Measurements from ENCODE around the gene ALDH1A3.

ALDH1A3 gene

DNA sequence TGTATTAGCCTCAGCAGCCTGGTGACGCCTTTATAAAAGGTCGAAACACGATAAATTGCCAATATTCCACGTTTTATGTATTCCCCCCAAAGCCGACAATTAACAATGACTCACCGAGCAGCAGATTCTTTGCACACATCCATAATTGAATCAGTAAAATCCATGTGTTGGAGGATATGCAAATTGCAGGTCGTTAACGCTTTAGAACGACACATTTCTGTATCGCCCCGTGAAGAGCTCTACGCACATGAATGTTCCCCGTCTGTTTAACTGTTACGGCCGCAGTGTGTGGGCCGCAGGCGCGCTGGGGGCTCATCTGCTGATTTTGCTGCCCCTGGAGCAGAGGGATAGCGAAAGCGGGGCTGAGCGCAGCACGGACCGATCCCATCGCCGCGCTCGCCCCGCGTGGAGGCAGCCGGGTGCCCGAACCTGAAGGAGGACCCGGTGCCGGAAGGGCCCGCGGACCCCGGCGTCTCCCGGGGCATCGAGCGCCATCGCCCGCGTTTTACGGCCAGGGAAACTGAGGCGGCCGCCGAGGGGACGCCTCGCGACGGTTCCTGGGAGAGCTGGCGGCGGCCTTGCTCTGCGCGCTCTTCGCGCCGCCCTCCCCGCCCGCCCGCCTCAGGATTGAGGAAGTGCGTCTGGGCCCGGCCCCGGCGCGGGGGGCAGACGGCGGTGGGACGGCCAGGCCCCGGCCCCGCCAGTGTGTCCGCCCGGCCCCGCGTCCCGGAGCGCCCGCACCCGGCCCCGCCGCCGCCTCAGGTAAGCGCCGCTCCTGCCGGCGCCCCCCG lies 39.3 kb downstream of the ALDH1A3 start, which contains the start of gene LRRK1:
Gene LRRK1 (plus strand): TSS at position 668 of the 791 bp plus-strand sequence. CDS start 5,276 bp downstream, outside the sequence.
- peaks cover 87% of the 10 kb centered on the region for H3K27me3 Mint-ChIP-seq

DNA sequence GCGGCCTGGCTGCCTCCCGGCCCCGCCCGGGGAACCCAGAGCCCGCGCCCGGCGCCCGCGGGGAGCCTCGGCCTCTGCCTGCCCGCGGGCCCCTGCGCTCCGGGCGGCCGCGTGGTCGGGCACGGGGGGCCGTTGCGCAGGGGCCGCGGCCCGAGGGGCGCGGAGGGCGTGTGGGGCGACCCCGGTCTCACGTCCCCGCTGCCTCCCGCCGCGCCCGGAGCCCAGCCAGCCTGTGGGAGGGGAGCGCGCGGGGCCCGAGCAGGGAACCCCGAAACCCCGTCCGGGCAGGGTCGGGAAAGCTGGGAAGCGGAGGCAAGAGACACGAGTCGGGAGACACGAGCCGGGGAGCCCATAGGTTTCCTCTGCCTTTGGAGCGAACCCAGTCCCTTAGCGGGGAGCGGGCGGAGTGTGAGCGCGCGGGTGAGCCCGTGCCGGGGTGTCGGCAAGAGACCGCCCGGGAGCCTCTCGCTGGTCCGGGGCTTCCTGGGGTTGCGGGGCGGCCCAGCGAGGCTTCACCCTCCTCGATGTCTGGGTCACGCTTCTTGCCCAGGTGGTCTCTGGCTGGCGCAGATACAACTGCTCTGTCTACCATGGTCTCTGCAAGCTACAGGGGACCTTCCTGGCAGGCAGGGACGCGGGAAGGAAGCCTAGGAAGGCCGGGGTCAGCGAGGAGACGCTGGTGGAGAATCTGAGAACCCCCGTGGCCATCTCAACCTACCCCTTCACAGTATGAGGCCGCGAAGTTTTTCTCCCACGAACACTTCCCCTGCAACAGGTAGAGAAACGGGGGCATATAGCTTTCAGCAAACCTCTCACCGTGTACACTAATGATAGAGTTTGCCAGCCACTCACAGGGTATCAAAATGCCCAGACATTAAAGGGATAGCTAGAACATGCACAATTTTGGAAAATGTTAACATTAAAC lies 40.1 kb downstream of the ALDH1A3 start:
- Mint-ChIP-seq H3K36me3 (ENCODE audit: low read depth) (no peaks in the 10 kb centered on the region), H3K27me3 (peaks cover 84% of the 10 kb centered on the region), H3K4me3 (peak overlapping the region; percentile 60), H3K9me3 (no peaks in the 10 kb centered on the region), H3K27ac (no peak overlapping the region), H3K4me1 (ENCODE audit: low read depth) (peaks cover 21% of the 10 kb centered on the region)
- DNase-seq: peak; percentile 51

More for the DNA sequence above, 39.3 kb downstream of the ALDH1A3 start, which contains the start of gene LRRK1:
- Mint-ChIP-seq H3K27ac (no peak within 1 kb of the TSS), H3K36me3 (ENCODE audit: low read depth) (no peaks in the 10 kb centered on the region), H3K9me3 (no peaks in the 10 kb centered on the region), H3K4me1 (ENCODE audit: low read depth) (peaks cover 21% of the 10 kb centered on the region), H3K4me3 (peak within 1 kb of the TSS; percentile 70)
- peak; percentile 59 for DNase-seq

DNA sequence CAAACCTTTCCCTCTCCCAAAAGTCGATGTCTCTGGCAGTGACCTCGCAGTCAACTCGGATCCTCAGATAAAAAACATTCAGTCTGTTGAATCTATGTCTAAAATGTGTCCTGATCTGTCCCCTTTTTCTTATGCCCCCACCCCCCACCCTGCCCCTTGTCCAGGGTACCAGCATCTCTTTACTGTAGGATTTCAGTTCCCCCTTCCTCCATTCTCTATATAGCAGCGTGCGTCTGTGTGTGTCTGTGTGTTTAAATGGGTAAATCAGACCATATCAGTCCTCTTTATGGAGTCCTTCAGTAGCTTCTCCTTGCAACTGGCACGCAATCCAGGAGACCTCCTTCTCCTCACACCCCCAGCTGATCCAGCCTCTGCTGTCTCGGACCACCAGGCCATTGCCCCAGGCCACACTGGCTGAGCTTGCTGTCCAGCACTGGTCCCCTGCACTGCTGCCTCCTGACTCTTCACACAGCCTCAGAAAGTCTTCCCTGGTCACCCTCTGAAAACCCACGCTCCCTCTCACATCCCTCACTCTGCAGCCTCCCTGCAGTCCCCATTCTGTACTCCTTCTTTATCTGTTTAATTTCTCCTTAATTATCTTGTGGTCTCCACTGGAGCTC lies 41.0 kb downstream of the ALDH1A3 start:
- peak overlapping the region; percentile 60 for H3K4me3 Mint-ChIP-seq
- peaks cover 21% of the 10 kb centered on the region for H3K4me1 Mint-ChIP-seq (ENCODE audit: low read depth)

DNA sequence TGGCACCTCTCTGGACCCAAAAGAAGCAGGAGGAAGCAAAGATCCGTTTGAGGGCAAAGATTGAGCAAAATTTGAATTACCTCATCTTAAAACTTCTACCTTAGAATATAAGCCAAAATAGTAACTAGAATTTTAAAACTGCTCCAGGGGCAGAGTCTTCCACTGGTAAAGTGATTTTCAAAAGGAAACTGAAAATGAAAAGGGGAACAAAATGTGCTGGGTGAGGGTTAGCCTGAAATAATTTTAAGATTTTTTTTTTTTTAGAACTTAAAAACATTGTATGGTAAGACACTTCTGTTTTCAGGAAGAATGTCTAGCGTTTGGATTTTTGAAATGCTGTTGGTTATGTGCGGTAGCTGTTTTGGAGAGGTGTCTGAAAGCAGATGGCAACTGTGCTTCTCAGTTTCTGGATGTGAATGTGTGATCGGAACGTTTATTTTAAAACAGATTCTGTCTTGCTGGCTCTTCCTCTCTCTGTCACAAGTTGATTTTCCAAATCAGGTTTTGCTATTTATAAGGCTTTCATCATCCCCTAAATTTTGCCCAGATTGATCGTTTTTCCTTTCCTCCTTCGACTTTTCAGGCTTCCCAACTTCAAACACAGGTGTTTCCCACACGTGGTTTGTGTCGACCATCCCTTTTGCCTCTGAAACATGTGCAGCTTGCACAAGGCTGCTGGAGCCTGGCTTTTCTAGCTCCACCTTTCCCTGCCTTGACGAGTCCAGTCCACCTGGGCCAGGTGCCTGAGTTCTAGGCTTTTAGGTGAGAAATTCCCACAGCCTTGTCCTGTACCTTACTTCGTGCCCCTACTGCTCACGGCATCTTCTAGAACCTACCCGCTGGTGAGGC lies 42.8 kb downstream of the ALDH1A3 start:
- Mint-ChIP-seq H3K4me3 (no peak overlapping the region), H3K36me3 (ENCODE audit: low read depth) (no peaks in the 10 kb centered on the region), H3K27ac (no peak overlapping the region), H3K4me1 (ENCODE audit: low read depth) (peaks cover 21% of the 10 kb centered on the region), H3K9me3 (no peaks in the 10 kb centered on the region), H3K27me3 (peaks cover 62% of the 10 kb centered on the region)
- DNase-seq: no peak

More for the DNA sequence above, 41.0 kb downstream of the ALDH1A3 start:
- Mint-ChIP-seq H3K36me3 (ENCODE audit: low read depth) (no peaks in the 10 kb centered on the region), H3K27me3 (peaks cover 77% of the 10 kb centered on the region), H3K9me3 (no peaks in the 10 kb centered on the region), H3K27ac (no peak overlapping the region)
- no peak for DNase-seq

DNA sequence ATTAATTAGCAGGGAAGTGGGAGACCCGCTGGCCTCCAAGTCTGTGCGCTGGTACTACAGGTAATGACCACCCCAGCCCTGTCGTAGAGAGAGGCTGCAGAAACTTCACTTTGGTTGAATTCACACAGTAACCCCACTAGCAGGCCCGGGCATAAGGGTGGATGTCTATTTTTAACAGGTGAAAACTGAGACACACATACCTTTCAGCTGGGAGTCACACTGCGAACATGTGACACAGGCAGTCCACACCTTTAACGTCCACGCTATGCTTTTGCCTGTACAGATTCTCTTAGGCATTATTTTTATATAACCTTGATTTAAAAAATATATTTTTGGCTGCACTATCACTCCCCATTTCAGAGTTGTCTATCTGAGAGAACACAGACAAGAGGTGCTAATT lies 43.4 kb downstream of the ALDH1A3 start:
- Mint-ChIP-seq H3K4me3 (no peak overlapping the region), H3K36me3 (ENCODE audit: low read depth) (no peaks in the 10 kb centered on the region), H3K27me3 (peaks cover 57% of the 10 kb centered on the region), H3K27ac (no peak overlapping the region), H3K4me1 (ENCODE audit: low read depth) (peaks cover 20% of the 10 kb centered on the region), H3K9me3 (no peaks in the 10 kb centered on the region)
- DNase-seq: no peak

DNA sequence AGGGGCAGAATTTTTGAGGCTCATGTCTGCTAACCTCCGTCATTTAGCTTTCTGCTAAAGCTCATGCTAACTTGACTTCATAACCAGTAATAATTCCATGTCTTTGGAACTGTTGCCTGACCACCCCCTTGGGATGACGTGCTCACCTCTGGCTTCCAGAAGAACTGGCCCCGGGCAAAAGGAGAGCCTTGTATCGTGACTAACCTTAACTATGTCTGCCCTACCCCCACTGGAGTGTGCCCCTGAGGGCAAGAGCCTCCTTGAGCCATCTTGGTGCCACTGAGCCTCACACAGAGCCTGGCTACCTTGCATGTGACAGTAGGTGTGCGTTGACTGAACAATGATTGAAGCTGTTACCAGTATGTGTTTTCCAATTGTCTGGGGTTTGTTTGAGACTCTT lies 44.3 kb downstream of the ALDH1A3 start:
- H3K4me1 Mint-ChIP-seq (ENCODE audit: low read depth): peaks cover 12% of the 10 kb centered on the region

DNA sequence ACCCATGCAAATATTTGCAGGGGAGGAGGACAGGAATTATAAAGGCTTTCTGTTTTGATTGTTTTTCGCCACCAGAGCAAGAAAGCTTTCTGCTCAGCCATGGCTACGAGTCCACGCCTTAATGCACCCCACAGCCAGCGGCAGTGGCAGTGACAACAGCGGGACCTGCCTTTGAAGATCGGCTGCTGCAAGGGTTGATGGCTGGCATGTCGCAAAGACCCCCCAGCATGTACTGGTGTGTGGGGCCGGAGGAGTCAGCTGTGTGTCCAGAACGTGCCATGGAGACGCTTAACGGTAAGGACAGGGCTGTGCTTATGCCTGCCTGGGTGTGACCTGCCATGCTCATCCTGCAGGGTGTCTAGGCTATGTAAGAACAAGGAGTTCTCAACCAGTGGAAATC lies 44.8 kb downstream of the ALDH1A3 start:
- Mint-ChIP-seq H3K27me3 (peaks cover 49% of the 10 kb centered on the region), H3K27ac (no peak overlapping the region), H3K9me3 (no peaks in the 10 kb centered on the region), H3K4me3 (no peak overlapping the region), H3K36me3 (ENCODE audit: low read depth) (no peaks in the 10 kb centered on the region), H3K4me1 (ENCODE audit: low read depth) (peaks cover 12% of the 10 kb centered on the region)
- no peak for DNase-seq

More for the DNA sequence above, 44.3 kb downstream of the ALDH1A3 start:
- no peak overlapping the region for H3K4me3 Mint-ChIP-seq
- H3K27me3 Mint-ChIP-seq: peaks cover 49% of the 10 kb centered on the region
- DNase-seq: no peak
- no peaks in the 10 kb centered on the region for H3K9me3 Mint-ChIP-seq
- H3K36me3 Mint-ChIP-seq (ENCODE audit: low read depth): no peaks in the 10 kb centered on the region
- no peak overlapping the region for H3K27ac Mint-ChIP-seq

DNA sequence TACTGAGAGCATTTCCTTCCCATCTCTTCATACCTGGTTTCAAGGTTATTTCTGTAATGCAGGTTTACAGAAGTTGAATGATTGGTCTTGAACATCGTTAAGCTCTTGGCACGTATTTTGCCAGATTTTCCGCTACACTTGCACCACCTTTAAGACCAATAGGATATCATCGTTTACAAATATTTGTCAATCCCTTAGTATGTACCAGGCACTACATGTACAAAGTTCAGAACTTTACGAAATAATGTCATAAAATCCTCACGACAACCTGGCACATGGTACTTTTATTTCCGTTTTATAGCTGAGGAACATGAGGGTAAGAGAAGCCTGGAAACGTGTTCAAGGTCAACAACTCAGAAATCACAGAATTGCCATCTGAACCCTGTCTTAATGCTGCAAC lies 45.8 kb downstream of the ALDH1A3 start:
- Mint-ChIP-seq H3K9me3 (no peaks in the 10 kb centered on the region), H3K36me3 (ENCODE audit: low read depth) (no peaks in the 10 kb centered on the region), H3K27me3 (peaks cover 39% of the 10 kb centered on the region), H3K4me3 (no peak overlapping the region), H3K27ac (no peak overlapping the region), H3K4me1 (ENCODE audit: low read depth) (peaks cover 8% of the 10 kb centered on the region)
- DNase-seq: no peak

DNA sequence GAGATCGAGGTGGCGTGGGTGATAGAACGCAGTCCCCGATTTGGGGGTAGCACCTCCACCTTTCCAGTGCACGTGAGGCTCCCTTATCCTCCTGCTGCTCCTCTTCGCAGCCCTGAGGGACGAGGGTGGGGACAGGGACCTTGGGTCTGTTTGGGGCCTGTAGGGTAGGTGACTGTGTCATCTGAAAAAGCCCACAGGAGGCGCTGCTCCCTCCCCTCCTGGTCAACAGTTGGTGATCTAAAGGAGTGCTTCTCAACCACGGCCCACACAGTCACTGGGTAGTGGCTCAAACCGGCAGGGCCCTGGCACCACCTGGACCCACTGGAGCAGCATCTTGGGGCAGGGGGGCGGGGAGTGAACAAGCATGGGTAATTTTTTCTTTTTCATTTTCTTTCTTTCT lies 46.6 kb downstream of the ALDH1A3 start:
- no peak overlapping the region for H3K27ac Mint-ChIP-seq
- no peaks in the 10 kb centered on the region for H3K9me3 Mint-ChIP-seq
- H3K4me3 Mint-ChIP-seq: no peak overlapping the region
- no peaks in the 10 kb centered on the region for H3K36me3 Mint-ChIP-seq (ENCODE audit: low read depth)
- peaks cover 8% of the 10 kb centered on the region for H3K4me1 Mint-ChIP-seq (ENCODE audit: low read depth)
- no peak for DNase-seq
- H3K27me3 Mint-ChIP-seq: peaks cover 32% of the 10 kb centered on the region

DNA sequence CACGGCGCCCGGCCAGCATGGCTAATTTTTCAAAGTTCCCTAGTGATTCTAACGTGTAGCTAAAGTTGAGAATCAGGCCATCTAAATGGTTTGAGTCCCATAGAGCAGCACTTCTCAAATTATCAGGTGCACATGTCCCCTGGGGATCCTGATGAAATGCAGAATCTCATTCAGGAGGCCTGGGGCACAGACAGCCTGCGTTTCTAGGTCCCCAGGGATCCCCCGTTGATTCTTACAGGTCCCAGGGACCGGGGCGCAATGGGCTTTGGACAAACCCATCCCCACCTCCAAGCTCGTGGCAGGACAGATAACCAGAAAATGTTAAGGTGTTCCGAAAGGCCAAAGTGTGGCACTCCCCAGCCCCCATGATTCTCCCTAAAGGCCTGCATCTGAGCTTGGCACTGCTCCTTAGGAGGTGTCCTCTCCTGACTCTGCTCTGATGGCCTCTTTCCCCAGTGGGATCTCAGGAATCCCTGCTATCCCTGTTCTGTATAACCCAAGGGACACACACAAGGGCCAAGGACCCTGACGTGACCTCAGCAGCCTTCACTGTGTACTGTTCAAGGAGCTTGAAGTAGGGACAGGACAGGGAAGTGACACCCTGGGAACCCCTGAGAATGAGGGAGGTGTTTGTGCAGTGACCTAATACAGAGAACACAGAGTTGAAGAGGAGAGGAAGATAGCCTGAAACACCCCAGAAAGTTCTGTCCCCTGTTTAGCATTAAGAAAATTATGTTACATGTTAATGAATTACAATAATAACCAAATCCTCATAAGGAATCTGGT lies 47.5 kb downstream of the ALDH1A3 start:
- Mint-ChIP-seq H3K9me3 (no peaks in the 10 kb centered on the region), H3K36me3 (ENCODE audit: low read depth) (no peaks in the 10 kb centered on the region), H3K4me3 (no peak overlapping the region), H3K27ac (no peak overlapping the region), H3K4me1 (ENCODE audit: low read depth) (peaks cover 5% of the 10 kb centered on the region), H3K27me3 (peaks cover 23% of the 10 kb centered on the region)
- no peak for DNase-seq

DNA sequence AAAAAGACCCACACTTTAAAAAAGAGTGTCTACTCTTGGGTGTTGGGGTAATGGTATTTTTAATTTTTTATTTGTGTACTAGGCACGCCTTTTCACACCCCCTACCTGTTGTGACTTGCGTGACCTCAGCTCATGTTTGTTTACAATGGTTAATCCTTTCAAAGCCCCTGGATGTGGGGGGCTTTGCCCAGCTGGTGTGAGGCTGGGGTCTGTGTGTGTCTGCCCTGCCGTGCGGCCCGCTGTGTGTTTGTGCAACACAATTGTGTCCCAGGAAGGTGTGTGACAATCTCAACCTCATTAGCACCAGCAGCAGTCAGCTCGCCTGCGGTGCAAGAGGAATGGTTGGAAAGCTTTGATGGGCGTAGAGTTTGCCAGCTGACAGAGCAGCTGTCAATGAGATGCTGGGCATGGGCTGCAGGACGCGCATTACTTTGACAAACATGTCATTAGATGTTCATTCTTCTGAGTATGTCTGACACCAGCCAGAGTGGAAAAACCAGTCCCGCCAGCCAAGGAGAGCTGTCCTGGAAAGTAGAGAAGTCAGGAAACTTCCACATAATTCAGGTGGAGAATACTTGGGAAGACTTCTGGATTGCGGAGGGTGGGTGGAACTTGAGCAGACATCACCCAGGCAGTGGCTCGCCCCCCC lies 49.1 kb downstream of the ALDH1A3 start:
- Mint-ChIP-seq H3K27ac (no peak overlapping the region), H3K4me1 (ENCODE audit: low read depth) (no peaks in the 10 kb centered on the region), H3K9me3 (no peaks in the 10 kb centered on the region), H3K27me3 (peaks cover 11% of the 10 kb centered on the region), H3K36me3 (ENCODE audit: low read depth) (no peaks in the 10 kb centered on the region), H3K4me3 (no peak overlapping the region)
- no peak for DNase-seq

DNA sequence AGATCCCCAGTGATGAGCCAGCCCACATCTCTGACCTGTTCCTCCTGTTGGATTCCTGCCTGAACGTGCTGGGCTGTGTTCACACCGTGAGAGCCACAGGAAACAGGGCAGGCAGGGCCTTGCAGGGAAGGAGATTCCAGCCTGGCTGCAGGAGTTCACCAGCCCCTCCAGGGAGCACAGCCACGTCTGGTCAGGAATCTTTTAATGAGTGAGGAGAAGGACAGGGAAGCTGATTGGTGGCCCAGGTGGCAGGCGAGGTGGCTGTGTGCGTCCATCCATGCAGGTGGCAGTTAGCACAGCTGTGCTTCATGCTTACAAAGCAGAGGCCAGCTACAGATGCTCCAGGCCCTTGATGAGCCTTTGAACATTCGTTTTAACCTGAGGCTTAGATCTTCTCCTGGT lies 50.0 kb downstream of the ALDH1A3 start:
- Mint-ChIP-seq H3K4me3 (no peak overlapping the region), H3K27ac (no peak overlapping the region), H3K27me3 (peaks cover 6% of the 10 kb centered on the region), H3K4me1 (ENCODE audit: low read depth) (no peaks in the 10 kb centered on the region), H3K36me3 (ENCODE audit: low read depth) (no peaks in the 10 kb centered on the region), H3K9me3 (no peaks in the 10 kb centered on the region)
- no peak for DNase-seq
